HepG2 (cell line): Measurements from ENCODE around the gene EGLN1. TPM values are rescaled to one million over a fixed set of nuclear protein-coding genes. Genes with fewer than 3 reads are reported as not detected.

Source experiments
- ATAC-seq: fragments of 200-7000 bp; cut with Tn5 transposase; 3 replicates; pipeline ENCODE4 v1.9.1; 2020; ENCODE audit warnings: mild to moderate bottlenecking, moderate library complexity
- BruUV-seq: library from RNA; stranded (reverse); fragments of 400-500 nt; replicated peaks from 2 replicates; lab custom pipeline; 2021; lab: Mats Ljungman, UMichigan
- CTCF ChIA-PET: fragments of 300-600 bp; formaldehyde crosslinking; extraction: SDS; loops from one replicate; lab custom pipeline; 2021; ENCODE audit warnings: low total read pairs, inconsistent platforms, low intra/inter-chr PET ratio; lab: Yijun Ruan, JAX
- POLR2A ChIA-PET: fragments of 350-600 bp; sonication (Branson Sonifier 250); formaldehyde crosslinking; loops from one replicate; lab custom pipeline; 2020; ENCODE audit warnings: antibody characterized with exemption, inconsistent platforms; lab: Yijun Ruan, JAX
- DNase-seq: peaks from one replicate; pipeline ENCODE4 v3.0.0-alpha.2; 2015; ENCODE audit warnings: low spot score
- FAIRE-seq: peaks from 3 replicates; lab custom pipeline; 2011; peaks lifted over from hg19 to GRCh38; lab: Jason Lieb, UNC
- H2AFZ ChIP-seq: one replicate; pipeline ENCODE4 v1.6.1; 2011; ENCODE audit warnings: low read length, inconsistent platforms
- H3K27ac ChIP-seq: fragments of 300-600 bp; 3 replicates; pipeline ENCODE4 v1.8.0; 2011; ENCODE audit warnings: mixed run types, mild to moderate bottlenecking, mixed read lengths, low read length, inconsistent platforms; ENCODE audit not compliant: insufficient read depth; ENCODE audit errors: extremely low read length
- H3K27me3 ChIP-seq, 2 experiments: fragments of 200-600 bp in 1 of 2; 2 replicates in 1 of 2; 3 replicates in 1 of 2; pipeline versions ENCODE4 v1.6.0 to v1.8.0; 2011; ENCODE audit warnings: low read length in 2 of 2, mild to moderate bottlenecking in 2 of 2, moderate library complexity in 2 of 2, inconsistent platforms in 1 of 2; ENCODE audit not compliant: insufficient read depth in 2 of 2, control insufficient read depth in 1 of 2
- H3K36me3 ChIP-seq, 2 experiments: fragments of 200-600 bp in 1 of 2; replicated peaks in 1 of 2; 2 replicates in 1 of 2; 3 replicates in 1 of 2; pipeline versions ENCODE4 v1.5.1 to v1.8.0; 2011; ENCODE audit warnings: low read length in 2 of 2, inconsistent platforms in 1 of 2; ENCODE audit not compliant: insufficient read depth in 2 of 2, control insufficient read depth in 1 of 2
- H3K4me1 ChIP-seq: 2 replicates; pipeline ENCODE4 v1.5.1; 2012; ENCODE audit warnings: low read length, inconsistent platforms; ENCODE audit not compliant: insufficient read depth
- H3K4me2 ChIP-seq: 2 replicates; pipeline ENCODE4 v1.6.0; 2011; ENCODE audit warnings: low read depth, low read length, inconsistent platforms
- H3K4me3 ChIP-seq, 3 experiments: fragments of 200-600 bp in 1 of 3; sonication (generic), shearing (Covaris generic) in 1 of 3; replicated peaks in 1 of 3; 2 replicates each; pipeline ENCODE4 v1.5.1; 2011 to 2016; ENCODE audit warnings: low read length in 3 of 3, inconsistent platforms in 2 of 3, low read depth in 2 of 3, mild to moderate bottlenecking in 2 of 3, control low read depth in 1 of 3, mixed read lengths in 1 of 3; ENCODE audit not compliant: insufficient read depth in 1 of 3
- H3K79me2 ChIP-seq: one replicate; pipeline ENCODE4 v1.6.1; 2011; ENCODE audit warnings: low read length, inconsistent platforms; ENCODE audit not compliant: insufficient read depth
- H3K9ac ChIP-seq: 2 replicates; pipeline ENCODE4 v1.6.0; 2011; ENCODE audit warnings: mild to moderate bottlenecking, low read depth, low read length, inconsistent platforms; ENCODE audit not compliant: insufficient read depth
- H3K9me3 ChIP-seq: 2 replicates; pipeline ENCODE4 v1.5.1; 2012; ENCODE audit warnings: mild to moderate bottlenecking, low read length
- H4K20me1 ChIP-seq: 2 replicates; pipeline ENCODE4 v1.6.0; 2011; ENCODE audit warnings: inconsistent platforms, mild to moderate bottlenecking, low read length, moderate library complexity; ENCODE audit not compliant: insufficient read depth
- CBX5 ChIP-seq: sonication (generic); formaldehyde crosslinking; IDR thresholded peaks from 2 replicates; pipeline ENCODE4 v1.4.0; 2020; ENCODE audit warnings: missing genetic modification reagents, borderline replicate concordance
- ERF ChIP-seq: IDR thresholded peaks from 2 replicates; pipeline ENCODE4 v1.6.1; 2018; ENCODE audit warnings: missing biosample characterization, missing genetic modification reagents
- ETV5 ChIP-seq: IDR thresholded peaks from 2 replicates; pipeline ENCODE4 v1.6.1; 2018; ENCODE audit warnings: missing biosample characterization, missing genetic modification reagents, inconsistent platforms, borderline replicate concordance
- GABPB1 ChIP-seq: IDR thresholded peaks from 2 replicates; pipeline ENCODE4 v1.6.1; 2016; ENCODE audit warnings: mild to moderate bottlenecking, missing genetic modification reagents, moderate library complexity, missing compliant biosample characterization
- MAFF ChIP-seq: IDR thresholded peaks from 2 replicates; pipeline ENCODE4 v1.6.1; 2011; ENCODE audit warnings: low read depth, low read length, improper control_type of control experiment
- NFYB ChIP-seq: sonication (generic); formaldehyde crosslinking; IDR thresholded peaks from 2 replicates; pipeline ENCODE4 v1.4.0; 2020; ENCODE audit warnings: missing genetic modification reagents
- NFYC ChIP-seq: IDR thresholded peaks from 2 replicates; pipeline ENCODE4 v1.6.1; 2016; ENCODE audit warnings: missing genetic modification reagents, missing compliant biosample characterization
- ZNF12 ChIP-seq: sonication (generic); formaldehyde crosslinking; IDR thresholded peaks from 2 replicates; pipeline ENCODE4 v1.5.0; 2020; ENCODE audit warnings: missing genetic modification reagents
- ZNF121 ChIP-seq: sonication (generic); formaldehyde crosslinking; IDR thresholded peaks from 2 replicates; pipeline ENCODE4 v1.5.0; 2020; ENCODE audit warnings: mild to moderate bottlenecking, missing genetic modification reagents
- ZNF350 ChIP-seq: sonication (generic); formaldehyde crosslinking; IDR thresholded peaks from 2 replicates; pipeline ENCODE4 v1.4.0; 2020; ENCODE audit warnings: mild to moderate bottlenecking, low read depth, missing genetic modification reagents, borderline replicate concordance
- ZSCAN12 ChIP-seq: sonication (generic); formaldehyde crosslinking; IDR thresholded peaks from 2 replicates; pipeline ENCODE4 v1.9.0; 2021; ENCODE audit warnings: mild to moderate bottlenecking, missing genetic modification reagents
- WGBS: methylation state at CpG from one replicate; pipeline ENCODE4 v1.1.6; 2017; ENCODE audit warnings: low lambda C conversion rate; 5-methylcytosine and 5-hydroxymethylcytosine counted together
- in situ Hi-C: cut with HindIII; loops from 2 replicates; pipeline ENCODE4 v1.10.0; 2017; ENCODE audit warnings: low pct_unique_long_range_greater_than_20kb; ENCODE audit not compliant: extremely low pct_ligation_motif_present
- intact Hi-C: fragments of 100-400 bp; cut with micrococcal nuclease; formaldehyde crosslinking; loops from one replicate; pipeline ENCODE4 v1.10.0; 2022; ENCODE audit not compliant: unreplicated experiment
- polyA plus RNA-seq, 8 experiments: library from polyadenylated mRNA; depleted of rRNA in 3 of 8; stranded (reverse) in 7 of 8; unstranded in 1 of 8; fragments of >200 nt; fragmentation: Illumina TruSeq in 4 of 8; extraction: Trizol in 4 of 8; gene quantifications; 2 replicates each; pipeline versions ENCODE4 v1.2.1 to v1.2.3, GENCODE V29; 2011 to 2016; ENCODE audit warnings: low read depth in 4 of 8, missing spikeins in 1 of 8, mixed read lengths in 1 of 8; ENCODE audit not compliant: insufficient read depth in 1 of 8
- total RNA-seq, 5 experiments: library from RNA; depleted of rRNA; stranded (reverse); fragments of >200 nt; fragmentation: Illumina TruSeq; extraction: Trizol; gene quantifications; 2 replicates each; pipeline ENCODE4 v1.2.3, GENCODE V29; 2016; ENCODE audit warnings: low read depth in 1 of 5
- TF ChIP-seq, protein P1 (sequence below): sonication (generic); formaldehyde crosslinking; IDR thresholded peaks from 2 replicates; pipeline ENCODE4 v1.5.0; 2020; ENCODE audit warnings: mild to moderate bottlenecking, missing genetic modification reagents, moderate library complexity

Gene EGLN1
- total and polyA plus RNA-seq, 2 of the 13 experiments (the other 11 are each of a cell fraction or from before 2014, with no cell fraction given): 34.4 to 44.1 TPM

DNA sequence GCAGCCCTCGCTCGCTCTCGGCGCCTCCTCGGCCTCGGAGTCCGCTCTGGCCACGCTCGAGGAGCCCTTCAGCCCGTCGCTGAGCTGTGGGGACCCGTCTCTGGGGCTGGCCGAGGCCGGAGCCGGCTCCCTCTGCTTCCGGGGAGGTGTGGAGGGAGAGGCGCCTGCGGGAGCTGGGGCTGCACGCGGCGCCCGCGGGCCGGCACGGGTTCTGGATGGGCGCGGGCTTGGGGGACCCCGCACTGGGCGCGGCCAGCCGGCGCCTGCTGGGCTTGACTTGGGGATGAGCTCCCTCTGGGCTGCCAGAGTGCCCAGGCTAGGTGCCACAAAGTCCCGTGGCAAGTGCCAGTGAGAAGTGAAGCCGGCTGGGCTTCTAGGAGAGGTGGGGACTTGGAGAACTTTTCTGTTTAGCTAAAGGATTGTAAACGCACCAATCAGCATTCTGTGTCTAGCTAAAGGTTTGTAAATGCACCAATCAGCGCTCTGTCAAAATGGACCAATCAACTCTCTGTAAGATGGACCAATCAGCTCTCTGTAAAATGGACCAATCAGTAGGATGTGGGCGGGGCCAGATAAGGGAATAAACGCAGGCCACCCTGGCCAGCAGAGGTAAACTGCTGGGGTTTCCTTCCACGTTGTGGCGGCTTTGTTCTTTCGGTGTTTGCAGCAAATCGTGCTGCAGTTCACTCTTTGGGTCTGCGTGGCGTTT lies 104.6 kb downstream of the EGLN1 start:
- Histone ChIP-seq H3K79me2 (no peaks in the 10 kb centered on the region), H2AFZ (no peak overlapping the region), H3K27me3 (no peaks in the 10 kb centered on the region), H3K9me3 (no peaks in the 10 kb centered on the region), H3K4me2 (no peak overlapping the region), H3K4me3 (no peak overlapping the region), H3K9ac (no peak overlapping the region), H4K20me1 (no peaks in the 10 kb centered on the region), H3K36me3 (no peaks in the 10 kb centered on the region), H3K4me1 (no peaks in the 10 kb centered on the region), H3K27ac (no peak overlapping the region)
- CTCF ChIA-PET: no interaction called here
- BruUV-seq: no TSS peak
- POLR2A ChIA-PET: no interaction called here
- in situ Hi-C loops (no loop called here), intact Hi-C loops (no loop called here)
- FAIRE-seq: no peak
- ATAC-seq: no peak
- WGBS: 91% methylated on average over 37 of the region's 44 CpGs
- no peak for DNase-seq
- peak; percentile 48 for TF ChIP-seq NFYC (CRISPR knock-in tag)
- no peak for TF ChIP-seq MAFF
- TF ChIP-seq NFYB (CRISPR knock-in tag): peak; percentile 67

DNA sequence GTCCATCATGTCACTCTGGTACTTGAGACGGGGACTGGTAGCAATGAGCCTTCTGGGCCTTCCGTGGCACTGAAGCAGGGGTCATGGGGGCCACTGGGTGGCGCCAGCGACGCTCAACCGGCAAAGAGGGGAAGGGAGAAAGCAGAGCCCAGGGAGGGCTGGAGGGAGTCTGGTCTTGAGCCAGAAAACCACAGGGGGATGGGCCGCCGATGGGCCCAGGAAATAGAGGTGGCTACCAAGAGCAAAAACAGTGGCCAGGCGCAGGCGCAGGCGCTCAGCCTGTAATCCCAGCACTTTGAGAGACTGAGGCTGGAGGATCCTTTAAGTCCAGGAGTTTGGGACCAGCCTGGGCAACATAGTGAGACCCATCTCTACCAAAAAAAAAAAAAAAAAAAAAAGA lies 106.2 kb downstream of the EGLN1 start:
- no peak overlapping the region for H3K27ac ChIP-seq
- ChIA-PET CTCF (interaction anchor here (1.5 kb wide), 1 partner anchor 288 kb away, joined by 10 read pairs; no protein-coding TSS in a partner anchor), POLR2A (no interaction called here)
- 58% methylated on average over 5 of the region's 11 CpGs for WGBS
- no peaks in the 10 kb centered on the region for H3K79me2 ChIP-seq
- intact Hi-C loops: loop anchor here (1.0 kb wide), 1 partner anchor 288 kb away; no protein-coding TSS in a partner anchor
- ATAC-seq (peak; percentile 98), FAIRE-seq (peak; percentile 66), DNase-seq (peak; percentile 51)
- BruUV-seq: no TSS peak
- H3K4me2 ChIP-seq: peak overlapping the region; percentile 13; the same call in 1 of the 2 replicates
- no peak overlapping the region for H2AFZ ChIP-seq
- 0 out of 5 replicates have a peak, but pooled peaks cover 0 to 2% of the 10 kb centered on the region in 2 experiments for H3K27me3 ChIP-seq
- no peaks in the 10 kb centered on the region for H3K4me1 ChIP-seq
- no peaks in the 10 kb centered on the region for H4K20me1 ChIP-seq
- no peak overlapping the region for H3K9ac ChIP-seq
- in situ Hi-C loops: no loop called here
- H3K9me3 ChIP-seq: no peaks in the 10 kb centered on the region
- no peaks in the 10 kb centered on the region for H3K36me3 ChIP-seq
- no peak overlapping the region for H3K4me3 ChIP-seq
- TF ChIP-seq ZNF350 (CRISPR knock-in tag): no peak; the same call in 1 of the 2 replicates
- peak; percentile 94 for TF ChIP-seq ZNF121
- TF ChIP-seq ETV5 (CRISPR knock-in tag): peak; percentile 24; the same call in 1 of the 2 replicates
- peak; percentile 20; the same call in 1 of the 2 replicates for TF ChIP-seq GABPB1 (CRISPR knock-in tag)
- TF ChIP-seq, protein P1, sequence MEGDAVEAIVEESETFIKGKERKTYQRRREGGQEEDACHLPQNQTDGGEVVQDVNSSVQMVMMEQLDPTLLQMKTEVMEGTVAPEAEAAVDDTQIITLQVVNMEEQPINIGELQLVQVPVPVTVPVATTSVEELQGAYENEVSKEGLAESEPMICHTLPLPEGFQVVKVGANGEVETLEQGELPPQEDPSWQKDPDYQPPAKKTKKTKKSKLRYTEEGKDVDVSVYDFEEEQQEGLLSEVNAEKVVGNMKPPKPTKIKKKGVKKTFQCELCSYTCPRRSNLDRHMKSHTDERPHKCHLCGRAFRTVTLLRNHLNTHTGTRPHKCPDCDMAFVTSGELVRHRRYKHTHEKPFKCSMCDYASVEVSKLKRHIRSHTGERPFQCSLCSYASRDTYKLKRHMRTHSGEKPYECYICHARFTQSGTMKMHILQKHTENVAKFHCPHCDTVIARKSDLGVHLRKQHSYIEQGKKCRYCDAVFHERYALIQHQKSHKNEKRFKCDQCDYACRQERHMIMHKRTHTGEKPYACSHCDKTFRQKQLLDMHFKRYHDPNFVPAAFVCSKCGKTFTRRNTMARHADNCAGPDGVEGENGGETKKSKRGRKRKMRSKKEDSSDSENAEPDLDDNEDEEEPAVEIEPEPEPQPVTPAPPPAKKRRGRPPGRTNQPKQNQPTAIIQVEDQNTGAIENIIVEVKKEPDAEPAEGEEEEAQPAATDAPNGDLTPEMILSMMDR: peak; percentile 84
- TF ChIP-seq ZSCAN12 (CRISPR knock-in tag): peak; percentile 31; the same call in 1 of the 2 replicates
- TF ChIP-seq ZNF12 (CRISPR knock-in tag): no peak
- peak; percentile 43; the same call in 1 of the 2 replicates for TF ChIP-seq ERF (CRISPR knock-in tag)
- peak; percentile 38; the same call in 1 of the 2 replicates for TF ChIP-seq CBX5 (CRISPR knock-in tag)
